Hepatocyte (in vitro differentiated cells): ENCODE measurements around the gene RSPH9. TPM values are rescaled to one million over a fixed set of nuclear protein-coding genes. Genes with fewer than 3 reads are reported as not detected.
"Not testable (repeated sequence)": the region's sequence is repeated elsewhere in the genome, so short reads cannot be mapped to it uniquely, and the experiment has no call there.

ENCODE experiments used
- DNase-seq: peaks from one replicate; pipeline ENCODE4 v3.0.0-alpha.2; 2016; ENCODE audit warnings: low spot score
- H2AFZ ChIP-seq: fragments of 200-600 bp; sonication (generic); 2 replicates; pipeline ENCODE4 v1.6.0; 2016; ENCODE audit warnings: antibody characterized with exemption, mild to moderate bottlenecking
- H3K27ac ChIP-seq: fragments of 200-600 bp; sonication (generic); 2 replicates; pipeline ENCODE4 v1.5.1; 2016; ENCODE audit warnings: mild to moderate bottlenecking
- H3K27me3 ChIP-seq: fragments of 200-600 bp; sonication (generic); 2 replicates; pipeline ENCODE4 v1.6.1; 2016
- H3K36me3 ChIP-seq: fragments of 200-600 bp; sonication (generic); replicated peaks from 2 replicates; pipeline ENCODE4 v1.5.1; 2016; ENCODE audit warnings: low read depth; ENCODE audit not compliant: insufficient read depth
- H3K4me1 ChIP-seq: fragments of 200-600 bp; sonication (generic); 2 replicates; pipeline ENCODE4 v1.5.1; 2016; ENCODE audit warnings: mild to moderate bottlenecking, moderate library complexity; ENCODE audit not compliant: insufficient read depth
- H3K4me2 ChIP-seq: fragments of 200-600 bp; sonication (generic); 2 replicates; pipeline ENCODE4 v1.6.0; 2016
- H3K4me3 ChIP-seq: fragments of 200-600 bp; sonication (generic); 2 replicates; pipeline ENCODE4 v1.5.1; 2016; ENCODE audit warnings: mild to moderate bottlenecking
- H3K79me2 ChIP-seq: fragments of 200-600 bp; sonication (generic); 2 replicates; pipeline ENCODE4 v1.6.0; 2017; ENCODE audit warnings: mild to moderate bottlenecking
- H3K9me2 ChIP-seq: fragments of 200-600 bp; sonication (generic); replicated peaks from 2 replicates; pipeline ENCODE4 v1.6.0; 2017; ENCODE audit warnings: mild to moderate bottlenecking; ENCODE audit not compliant: insufficient read depth
- H3K9me3 ChIP-seq: fragments of 200-600 bp; sonication (generic); 2 replicates; pipeline ENCODE4 v1.5.1; 2016; ENCODE audit warnings: low read depth, mild to moderate bottlenecking
- H4K20me1 ChIP-seq: fragments of 200-600 bp; sonication (generic); 2 replicates; pipeline ENCODE4 v1.6.0; 2016; ENCODE audit warnings: mild to moderate bottlenecking; ENCODE audit not compliant: insufficient read depth, poor library complexity, severe bottlenecking
- CTCF ChIP-seq: fragments of 200-600 bp; sonication (generic); IDR thresholded peaks from 2 replicates; pipeline ENCODE4 v1.5.1; 2016; ENCODE audit warnings: antibody characterized with exemption, mild to moderate bottlenecking; ENCODE audit not compliant: poor library complexity
- EZH2 ChIP-seq: fragments of 200-600 bp; sonication (generic); IDR thresholded peaks from 2 replicates; pipeline ENCODE4 v1.6.1; 2016; ENCODE audit warnings: antibody characterized with exemption, mild to moderate bottlenecking, borderline replicate concordance
- EZH2phosphoT487 ChIP-seq: fragments of 200-600 bp; sonication (generic); IDR thresholded peaks from one replicate; pipeline ENCODE4 v1.6.1; 2018; ENCODE audit warnings: antibody characterized with exemption, mild to moderate bottlenecking, low read depth, moderate library complexity; ENCODE audit not compliant: unreplicated experiment, severe bottlenecking
- WGBS: methylation state at CpG from one replicate; pipeline ENCODE4 v1.1.6; 2016; ENCODE audit warnings: low lambda C conversion rate; ENCODE audit errors: missing lambda C conversion rate; 5-methylcytosine and 5-hydroxymethylcytosine counted together
- polyA plus RNA-seq: library from polyadenylated mRNA; unstranded; fragments of >200 nt; fragmentation: Nextera tagmentation; extraction: Ambion mirVana; gene quantifications from 2 replicates; pipeline ENCODE4 v1.2.1, GENCODE V29; 2016
- total RNA-seq: library from RNA; depleted of rRNA; stranded (reverse); fragments of >200 nt; gene quantifications from 2 replicates; pipeline ENCODE4 v1.2.3, GENCODE V29; 2014

The RSPH9 gene
- total and polyA plus RNA-seq, 2 experiments from 2014 or later = 0.73 to 1.8 TPM

- peaks cover 14% of the 10 kb centered on the region for H3K4me1 ChIP-seq
- peak overlapping the region; percentile 50 for H2AFZ ChIP-seq
- no peak for TF ChIP-seq EZH2
- TF ChIP-seq EZH2phosphoT487 = no peak
- TF ChIP-seq CTCF = no peak
- peak overlapping the region; percentile 81 for H3K4me2 ChIP-seq
- peak overlapping the region; percentile 21 for H3K4me3 ChIP-seq
- DNase-seq = peak; percentile 98
- H3K9me3 ChIP-seq = no peaks in the 10 kb centered on the region
- no peaks in the 10 kb centered on the region for H3K36me3 ChIP-seq
- H3K9me2 ChIP-seq = no peaks in the 10 kb centered on the region
- 1% methylated on average over 41 of the region's 41 CpGs for WGBS
- no peaks in the 10 kb centered on the region for H3K27me3 ChIP-seq
- H4K20me1 ChIP-seq = no peaks in the 10 kb centered on the region
- H3K27ac ChIP-seq = peak overlapping the region; percentile 91
- H3K79me2 ChIP-seq = peaks cover 24% of the 10 kb centered on the region
Observed at GRCh38 chr6:43629505-43630300, 15.1 kb upstream of the RSPH9 start.

GRCh38 chr6:43630980-43631619, 13.7 kb upstream of the RSPH9 start:
- Histone ChIP-seq H3K4me1 (peaks cover 14% of the 10 kb centered on the region), H3K79me2 (peaks cover 24% of the 10 kb centered on the region), H3K9me2 (no peaks in the 10 kb centered on the region), H3K4me2 (no peak overlapping the region), H4K20me1 (no peaks in the 10 kb centered on the region), H3K9me3 (no peaks in the 10 kb centered on the region), H3K4me3 (no peak overlapping the region), H2AFZ (no peak overlapping the region), H3K27me3 (no peaks in the 10 kb centered on the region), H3K27ac (peak overlapping the region; percentile 31), H3K36me3 (no peaks in the 10 kb centered on the region)
- TF ChIP-seq EZH2 (no peak), CTCF (no peak), EZH2phosphoT487 (no peak)
- 100% methylated on average over 1 of the region's 1 CpG for WGBS
- no peak for DNase-seq

- H3K4me1 ChIP-seq, H3K9me2 ChIP-seq, H4K20me1 ChIP-seq, H3K9me3 ChIP-seq, H3K4me3 ChIP-seq, H3K27ac ChIP-seq, DNase-seq, H3K27me3 ChIP-seq, H3K4me2 ChIP-seq, H2AFZ ChIP-seq, H3K36me3 ChIP-seq: not testable (repeated sequence)
- peaks cover 30% of the 10 kb centered on the region for H3K79me2 ChIP-seq
- WGBS = 92% methylated on average over 7 of the region's 7 CpGs
Observed at GRCh38 chr6:43633002-43633401, 11.8 kb upstream of the RSPH9 start.

- Histone ChIP-seq H3K9me3 (no peaks in the 10 kb centered on the region), H4K20me1 (no peaks in the 10 kb centered on the region), H3K4me1 (peaks cover 8% of the 10 kb centered on the region), H3K79me2 (peaks cover 37% of the 10 kb centered on the region), H3K9me2 (no peaks in the 10 kb centered on the region), H3K4me3 (no peak overlapping the region), H3K27me3 (no peaks in the 10 kb centered on the region), H3K27ac (peak overlapping the region; percentile 82), H2AFZ (peak overlapping the region; percentile 88), H3K36me3 (no peaks in the 10 kb centered on the region), H3K4me2 (peak overlapping the region; percentile 86)
- no peak for DNase-seq
- no peak for TF ChIP-seq EZH2
- no peak for TF ChIP-seq CTCF
- no peak for TF ChIP-seq EZH2phosphoT487
- WGBS = 86% methylated on average over 9 of the region's 9 CpGs
Observed at GRCh38 chr6:43634702-43635303, 10.0 kb upstream of the RSPH9 start.
